OCI-LY1 (cell line): ENCODE results near the gene TFDP2.
"Not testable (repeated sequence)": the region's sequence is repeated elsewhere in the genome, so short reads cannot be mapped to it uniquely, and the experiment has no call there.

Experiments
- CTCF ChIP-seq: fragments of 200-600 bp; sonication (generic), shearing (Covaris generic); IDR thresholded peaks from 2 replicates; pipeline ENCODE4 v1.5.1; 2017; ENCODE audit warnings: mild to moderate bottlenecking, antibody characterized with exemption, low read length, moderate library complexity, mixed read lengths
- EZH2 ChIP-seq: fragments of 200-600 bp; sonication (generic), shearing (Covaris generic); IDR thresholded peaks from 2 replicates; pipeline ENCODE4 v1.8.0; 2017; ENCODE audit warnings: borderline replicate concordance, mixed run types, mild to moderate bottlenecking, antibody characterized with exemption, low read length, moderate library complexity, mixed read lengths

- not testable (repeated sequence) for TF ChIP-seq CTCF, EZH2
Measured at GRCh38 chr3:141925677-141926076, 223.7 kb downstream of the TFDP2 start.
